Stimulated activated CD8-positive, alpha-beta memory T cell treated with anti-CD3 and anti-CD28 coated beads, Interleukin-15, amount 100 ng/mL, for 4 hours (primary cell): ENCODE data around the gene DHX9.

Experiments
- DNase-seq, 2 donors: peaks; one replicate each; pipeline ENCODE4 v3.0.0-alpha.2; 2020; ENCODE audit warnings: low read depth in 2 of 2

The DHX9 gene

DNA sequence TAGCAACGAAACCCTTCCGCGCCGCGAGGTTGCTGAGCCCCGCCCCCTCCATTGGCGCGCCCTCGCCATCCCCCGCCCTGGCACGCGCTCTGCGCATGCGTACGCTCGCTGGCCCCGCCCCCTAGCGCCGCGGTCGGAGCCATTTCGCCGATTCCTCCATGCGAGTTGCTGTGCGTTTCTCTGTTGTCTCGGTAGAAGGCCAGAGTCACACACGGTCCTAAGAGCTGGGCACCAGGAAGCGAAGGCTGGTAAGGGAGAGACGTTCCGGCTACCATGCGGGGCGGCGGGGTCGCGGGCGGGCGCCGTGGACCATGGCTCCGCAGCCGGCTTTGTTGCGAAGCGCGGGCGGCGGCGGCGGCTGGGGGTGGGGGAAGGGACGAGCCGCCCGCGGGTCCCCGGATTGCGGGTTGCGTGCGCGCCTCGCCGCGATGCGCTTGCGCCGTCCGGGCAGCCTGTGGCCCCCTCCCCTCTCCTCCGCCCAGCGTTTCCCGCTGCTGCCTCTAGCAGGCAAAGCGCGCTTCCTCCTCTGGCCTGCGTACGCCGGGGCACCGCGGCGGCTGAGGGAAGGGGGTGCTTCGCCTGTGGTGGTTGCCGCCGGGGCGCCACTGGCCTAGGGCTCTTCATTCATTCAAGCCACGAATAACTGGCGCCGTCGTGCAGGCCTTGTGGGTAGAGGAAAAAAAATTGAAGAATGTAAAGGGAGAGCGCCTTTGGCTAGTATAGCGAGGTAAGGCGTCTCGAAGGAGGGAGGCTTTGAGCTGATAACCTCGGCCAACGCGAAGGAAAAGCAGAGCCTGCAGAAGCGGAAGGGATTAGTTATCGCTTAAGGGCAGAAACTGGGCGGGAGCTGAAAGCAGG lies at the start of gene DHX9:
Gene DHX9, plus strand, starts transcription at position 139 of the 858 bp plus-strand sequence. CDS start 3,220 bp downstream, outside the sequence.
- DNase-seq, result peak; percentile 84 to 90

GRCh38 chr1:182791281-182792179 lies 47.6 kb upstream of the DHX9 start:
- DNase-seq, result no peak

DNA sequence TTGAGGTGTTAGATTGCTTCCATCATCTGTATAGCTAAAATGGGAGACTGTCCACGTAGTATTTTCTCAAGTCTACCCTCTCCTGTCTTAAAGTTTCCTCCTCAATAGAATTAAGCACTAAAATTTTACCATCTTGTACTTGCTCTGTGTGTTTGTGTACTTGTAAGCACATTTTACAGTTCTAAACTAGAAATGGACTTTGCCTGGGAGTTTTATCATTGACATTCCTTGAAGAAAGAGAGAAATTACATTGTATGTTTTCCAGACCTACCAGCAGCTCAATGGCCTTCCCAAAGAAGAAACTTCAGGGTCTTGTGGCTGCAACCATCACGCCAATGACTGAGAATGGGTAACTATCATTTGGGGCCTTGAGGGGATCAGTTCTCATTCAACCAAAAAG lies 45.1 kb upstream of the DHX9 start:
- DNase-seq, result no peak

DNA sequence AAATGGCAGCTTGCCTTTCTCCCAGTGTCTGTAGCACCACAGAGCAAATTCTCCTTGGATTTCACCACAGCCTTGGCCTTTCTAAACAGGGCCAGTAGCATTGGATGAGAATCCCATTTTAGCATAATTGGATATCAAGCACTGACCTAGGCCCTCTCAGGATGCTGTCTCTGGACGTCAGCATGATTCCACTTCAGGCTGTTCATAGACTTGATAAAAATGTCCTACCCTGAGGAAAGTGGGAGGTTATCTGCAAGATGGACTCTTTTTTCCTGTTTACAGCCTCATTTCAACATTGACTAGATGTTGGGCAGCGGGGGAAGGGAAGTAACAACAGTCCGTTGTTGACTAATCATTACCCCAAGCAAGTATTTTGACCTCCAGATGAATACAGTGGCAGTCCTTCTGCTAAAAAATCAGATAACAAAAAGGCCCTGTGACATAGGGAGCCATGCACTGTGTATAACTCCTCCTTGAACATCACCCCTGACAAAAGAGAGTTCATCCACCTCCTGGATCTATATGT lies 44.4 kb upstream of the DHX9 start:
- no peak for DNase-seq

GRCh38 chr1:182795563-182796228 lies 43.5 kb upstream of the DHX9 start:
- no peak for DNase-seq

DNA sequence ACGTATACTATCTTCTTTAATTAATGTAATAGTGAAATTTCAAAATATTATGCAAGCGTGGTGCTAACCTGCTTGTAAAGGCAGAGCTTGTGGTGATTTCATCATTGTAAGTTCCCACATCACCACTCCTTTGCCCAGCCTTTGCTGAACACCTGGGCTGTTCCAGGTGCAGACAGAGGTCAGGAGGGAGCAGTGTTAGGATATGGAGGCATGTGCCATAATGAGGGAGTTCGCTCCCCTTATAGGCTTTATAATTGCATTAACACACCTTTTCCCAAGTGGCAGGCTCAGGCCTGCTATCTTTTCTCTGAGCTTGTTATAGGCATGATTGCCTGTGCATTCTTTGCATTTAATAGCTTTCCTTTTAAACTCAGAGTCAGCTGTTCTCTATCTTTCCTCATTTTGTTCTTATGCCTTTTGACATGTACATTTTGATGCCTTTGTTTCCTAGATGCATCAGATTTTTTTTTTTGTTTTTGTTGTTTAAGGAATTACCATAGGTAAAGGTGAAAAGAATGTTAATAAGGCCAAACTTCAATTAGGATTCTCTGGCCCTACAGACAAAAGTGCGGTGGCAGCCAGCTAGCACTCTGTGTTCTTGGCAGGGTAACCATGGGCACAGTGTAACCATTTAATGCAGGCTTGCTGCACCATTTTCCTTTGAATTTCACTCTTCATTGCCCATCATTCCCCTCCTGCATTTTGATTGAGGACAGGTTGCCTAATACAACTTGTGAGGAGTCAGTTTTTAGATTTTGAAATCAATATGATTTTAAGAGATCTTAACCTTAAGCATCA lies 36.9 kb upstream of the DHX9 start:
- no peak for DNase-seq

DNA sequence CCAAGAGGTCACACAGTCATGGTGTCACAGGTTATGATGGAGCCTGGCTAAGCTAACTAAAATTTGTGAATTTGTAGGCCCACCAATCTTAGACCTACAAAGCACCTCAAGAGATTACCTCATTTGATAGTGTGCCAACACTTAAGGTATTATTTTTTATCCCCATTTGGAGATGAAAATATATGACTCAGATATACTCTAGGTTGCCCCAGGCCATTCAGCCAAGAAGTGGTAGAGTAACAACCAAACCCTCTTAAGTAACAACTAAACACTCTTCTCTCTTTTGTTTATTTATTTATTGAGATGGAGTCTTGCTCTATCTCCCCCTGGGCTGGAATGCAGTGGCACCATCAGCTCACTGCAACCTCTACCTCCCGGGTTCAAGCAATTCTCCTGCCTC lies 35.3 kb upstream of the DHX9 start:
- DNase-seq, result no peak

DNA sequence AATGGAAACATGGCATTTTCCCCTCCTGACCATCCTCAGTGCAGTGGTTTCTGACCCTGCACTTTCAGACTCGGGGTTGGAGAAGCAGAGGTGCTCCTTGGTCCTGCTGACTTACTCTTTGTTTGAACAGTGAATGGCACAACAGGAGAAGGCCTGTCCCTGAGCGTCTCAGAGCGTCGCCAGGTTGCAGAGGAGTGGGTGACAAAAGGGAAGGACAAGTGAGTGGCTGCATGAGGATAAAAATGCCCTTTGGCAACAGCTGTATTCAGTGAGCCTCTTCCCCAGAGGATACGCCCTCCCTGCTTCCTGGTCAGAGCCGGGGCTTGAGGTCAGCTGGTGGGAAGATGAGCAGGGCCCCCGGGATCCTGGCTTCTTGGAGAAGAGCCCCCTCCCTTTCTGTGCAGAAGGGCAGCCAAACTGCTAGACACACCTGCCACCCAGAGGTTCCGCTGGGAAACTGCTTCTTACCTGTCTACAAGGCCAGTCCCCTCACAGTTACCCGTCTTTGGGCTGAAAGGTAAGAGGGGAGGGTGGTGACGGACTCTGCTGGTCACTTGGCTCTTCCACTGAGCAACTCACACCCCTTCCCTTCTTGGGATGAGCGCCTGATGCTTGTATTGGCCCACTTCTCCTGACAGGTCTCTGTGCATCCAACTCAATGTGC lies 33.0 kb upstream of the DHX9 start:
- DNase-seq, result no peak

DNA sequence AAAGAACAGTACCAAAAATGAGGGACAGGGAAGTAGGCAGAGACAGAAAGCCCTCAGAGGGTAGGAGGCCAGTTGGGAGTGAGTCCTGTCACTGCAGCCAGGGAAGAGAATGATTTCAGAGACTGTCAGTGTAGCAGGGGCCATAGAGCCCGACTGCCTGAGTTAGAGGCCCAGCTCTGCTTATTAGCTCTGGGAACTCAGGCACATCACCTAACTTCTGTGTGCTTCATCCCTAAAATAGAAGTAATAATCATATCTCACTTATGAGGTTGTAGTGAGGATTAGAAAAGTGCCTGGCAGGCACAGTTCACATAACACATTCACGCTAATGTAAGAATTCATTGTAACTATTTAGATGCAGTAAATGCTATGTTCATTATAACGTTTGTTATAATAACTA lies 31.2 kb upstream of the DHX9 start:
- DNase-seq, result no peak

DNA sequence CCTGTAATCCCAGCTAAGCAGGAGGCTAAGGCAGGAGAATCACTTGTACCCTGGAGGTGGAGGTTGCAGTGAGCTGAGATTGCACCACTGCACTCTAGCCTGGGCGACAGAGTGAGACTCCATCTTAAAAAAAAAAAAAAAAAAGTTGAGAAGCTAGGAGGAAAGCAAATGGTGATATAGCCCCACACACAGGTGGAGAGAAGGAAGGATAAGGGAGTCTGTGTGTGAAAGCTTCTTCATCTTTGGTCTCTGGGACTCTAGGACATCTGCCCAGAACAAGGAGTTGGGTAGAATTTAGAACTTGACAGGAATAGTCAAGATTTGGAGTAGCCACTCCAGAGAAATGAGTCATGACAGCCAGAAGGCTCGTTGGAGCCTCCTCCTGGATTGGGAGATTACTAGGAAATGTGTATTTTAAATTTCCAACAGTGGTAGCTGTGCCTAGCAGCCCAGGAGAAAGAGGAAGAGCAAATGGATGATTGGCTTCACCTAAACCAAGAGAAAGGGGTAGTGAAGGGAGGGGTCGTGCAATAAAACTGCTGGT lies 29.7 kb upstream of the DHX9 start:
- DNase-seq, result no peak

DNA sequence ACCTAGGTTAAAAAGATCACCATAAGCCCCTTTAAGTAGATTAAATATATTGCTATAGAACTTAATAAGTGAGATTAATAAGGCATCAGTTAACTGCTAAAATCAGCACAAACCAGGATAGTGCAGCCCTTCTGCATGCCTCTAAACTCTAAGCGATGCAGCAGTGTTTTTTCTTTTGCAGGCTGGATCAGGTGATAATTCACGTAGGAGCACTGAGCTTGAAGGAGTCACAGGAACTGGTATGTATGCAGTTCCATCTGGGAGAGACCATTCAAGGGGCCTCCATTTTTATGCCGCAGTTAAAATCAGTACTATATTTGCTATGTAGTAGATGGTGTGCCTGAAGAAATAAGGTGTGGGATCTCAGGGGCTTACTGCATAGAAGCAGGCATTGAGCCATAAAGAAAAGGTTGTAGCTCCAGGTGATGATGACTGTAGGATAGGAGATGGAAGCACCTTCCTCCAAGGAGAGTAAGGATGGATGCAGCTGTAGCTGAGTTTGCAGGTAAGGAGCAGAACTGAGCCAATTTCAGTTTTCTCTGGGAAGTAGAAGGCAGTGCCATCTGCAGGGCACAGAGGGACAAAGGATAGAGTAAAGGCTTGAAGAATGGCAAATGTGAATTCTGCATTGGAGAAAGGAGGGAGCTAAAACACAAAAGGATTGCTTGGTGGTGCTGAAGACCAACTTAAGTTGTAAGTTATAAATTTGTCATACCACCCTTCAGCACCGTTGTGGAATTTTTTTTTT lies 27.0 kb upstream of the DHX9 start:
- DNase-seq, result no peak

GRCh38 chr1:182816863-182817262 lies 22.3 kb upstream of the DHX9 start:
- no peak for DNase-seq

DNA sequence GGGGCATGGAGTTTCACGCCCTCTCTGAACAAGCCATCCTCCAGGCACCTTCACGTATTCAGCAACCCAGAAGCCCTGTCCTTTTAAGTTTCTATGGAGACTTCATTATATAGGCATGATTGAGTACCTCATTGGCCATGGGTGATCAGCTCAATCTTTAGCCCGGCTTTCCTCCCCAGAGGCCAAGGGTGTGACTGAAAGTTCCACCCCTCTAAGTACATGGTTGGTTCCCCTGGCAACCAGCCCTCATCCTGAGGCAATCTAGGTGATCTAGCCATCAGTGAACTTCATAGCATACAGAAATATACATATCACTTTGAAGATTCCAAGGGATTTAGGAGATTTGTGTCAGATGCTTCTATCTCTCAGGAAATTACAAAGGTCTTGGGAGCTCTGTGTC lies 21.3 kb upstream of the DHX9 start:
- no peak for DNase-seq

GRCh38 chr1:182823220-182823619 lies 15.9 kb upstream of the DHX9 start:
- no peak for DNase-seq

DNA sequence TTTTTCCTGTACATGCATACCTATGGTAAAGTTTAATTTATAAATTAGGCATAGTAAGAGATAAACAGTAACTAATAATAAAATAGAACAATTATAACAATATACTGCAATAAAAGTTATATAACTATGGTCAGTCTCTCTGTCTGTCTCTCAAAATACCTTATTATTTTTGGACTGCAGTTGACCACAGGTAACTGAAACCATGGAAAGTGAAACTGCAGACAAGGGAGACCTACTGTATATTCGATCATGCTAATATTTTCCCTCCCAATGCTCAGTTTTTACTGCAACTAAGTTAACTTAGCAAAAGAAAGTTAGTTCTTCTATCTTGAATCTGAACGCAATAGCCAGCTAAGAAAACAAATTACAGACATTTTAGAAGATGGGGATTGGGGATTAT lies 12.3 kb upstream of the DHX9 start:
- no peak for DNase-seq

DNA sequence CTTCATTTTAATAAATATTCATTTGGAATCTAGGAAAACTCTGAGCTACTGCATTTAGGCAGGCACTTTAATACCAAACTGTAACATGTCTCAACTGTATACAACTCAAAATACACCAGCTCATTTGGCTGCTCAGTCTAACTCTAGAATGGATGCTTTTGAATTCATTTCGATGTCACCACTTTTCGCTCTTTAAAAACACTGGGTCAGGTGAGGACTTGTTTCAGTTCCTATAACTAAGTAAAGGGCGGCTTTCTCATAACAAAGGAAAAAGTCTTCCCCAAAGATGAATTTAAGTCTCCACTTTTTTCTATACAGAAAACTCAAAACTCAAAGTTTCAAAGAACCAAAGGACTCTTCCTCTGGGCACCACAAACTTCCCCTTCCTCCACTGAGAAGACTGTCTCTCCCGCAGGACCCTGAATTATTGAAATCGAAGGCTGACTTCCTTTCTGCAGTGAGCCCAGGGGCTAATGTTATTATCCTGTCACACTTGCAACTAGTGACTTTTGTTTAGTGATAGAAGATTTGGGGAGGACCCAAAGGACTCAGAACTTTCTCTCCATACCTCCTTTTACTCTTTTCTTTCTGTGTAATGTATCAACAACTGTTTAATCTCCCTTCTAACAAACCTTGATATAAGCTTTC lies 9.7 kb upstream of the DHX9 start:
- no peak for DNase-seq

DNA sequence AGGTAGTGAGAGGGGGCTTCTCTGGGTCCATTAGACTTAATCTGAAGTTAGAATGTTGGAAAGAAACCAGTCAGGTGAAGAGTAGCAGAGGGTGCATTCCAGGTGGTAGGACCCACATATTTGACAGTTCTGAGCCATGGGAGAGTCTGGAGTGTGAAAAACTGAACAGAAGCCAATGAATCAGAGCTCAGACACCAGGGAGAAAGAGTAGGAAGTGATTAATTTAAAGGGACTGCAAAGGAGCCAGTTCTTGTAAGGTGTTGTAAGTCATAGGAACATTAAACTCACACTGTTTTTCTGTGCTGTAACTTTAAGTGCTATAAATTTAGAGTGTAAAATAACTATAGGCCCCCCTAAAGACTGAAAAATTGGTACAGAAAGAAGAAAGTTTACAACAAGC lies 5.9 kb upstream of the DHX9 start:
- DNase-seq, result no peak

- DNase-seq, result no peak
Measured at GRCh38 chr1:182834326-182834725, 4.8 kb upstream of the DHX9 start.

DNA sequence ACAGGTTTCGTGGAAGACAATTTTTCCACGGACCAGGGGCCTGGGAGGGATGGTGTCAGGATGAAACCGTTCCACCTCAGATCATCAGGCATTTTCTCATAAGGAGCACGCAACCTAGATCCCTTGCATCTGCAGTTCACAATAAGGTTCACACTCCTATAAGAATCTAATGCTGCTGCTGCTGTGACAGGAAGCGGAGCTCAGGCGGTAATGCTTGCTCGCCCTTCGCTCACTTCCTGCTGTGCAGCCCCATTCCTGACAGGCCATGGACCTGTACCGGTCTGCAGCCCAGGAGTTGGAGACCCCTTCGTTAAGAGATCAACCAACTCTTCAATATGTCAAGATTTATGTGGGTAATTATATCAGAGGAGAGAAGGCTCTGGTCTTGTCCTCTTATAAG lies 3.3 kb upstream of the DHX9 start:
- DNase-seq, result no peak
